Stimulated activated CD4-positive, alpha-beta T cell treated with anti-CD3 and anti-CD28 coated beads, Interleukin-1b, Interleukin-23, amount 100 ng/mL, for 1 hour (primary cell): Measurements from ENCODE around the gene PLK5.
"Not testable (repeated sequence)": the region's sequence is repeated elsewhere in the genome, so short reads cannot be mapped to it uniquely, and the experiment has no call there.

Experiments
- DNase-seq, 2 donors: peaks; one replicate each; pipeline ENCODE4 v3.0.0-alpha.2; 2020; ENCODE audit warnings: low read depth in 2 of 2

Gene PLK5

GRCh38 chr19:1523412-1524286, at the start of gene PLK5:
TSS of gene PLK5 (plus strand) at chr19:1524077. CDS start at chr19:1526997, 2,920 bp downstream.
- DNase-seq, result no peak

GRCh38 chr19:1474765-1475351, 49.0 kb upstream of the PLK5 start:
- no peak for DNase-seq

DNA sequence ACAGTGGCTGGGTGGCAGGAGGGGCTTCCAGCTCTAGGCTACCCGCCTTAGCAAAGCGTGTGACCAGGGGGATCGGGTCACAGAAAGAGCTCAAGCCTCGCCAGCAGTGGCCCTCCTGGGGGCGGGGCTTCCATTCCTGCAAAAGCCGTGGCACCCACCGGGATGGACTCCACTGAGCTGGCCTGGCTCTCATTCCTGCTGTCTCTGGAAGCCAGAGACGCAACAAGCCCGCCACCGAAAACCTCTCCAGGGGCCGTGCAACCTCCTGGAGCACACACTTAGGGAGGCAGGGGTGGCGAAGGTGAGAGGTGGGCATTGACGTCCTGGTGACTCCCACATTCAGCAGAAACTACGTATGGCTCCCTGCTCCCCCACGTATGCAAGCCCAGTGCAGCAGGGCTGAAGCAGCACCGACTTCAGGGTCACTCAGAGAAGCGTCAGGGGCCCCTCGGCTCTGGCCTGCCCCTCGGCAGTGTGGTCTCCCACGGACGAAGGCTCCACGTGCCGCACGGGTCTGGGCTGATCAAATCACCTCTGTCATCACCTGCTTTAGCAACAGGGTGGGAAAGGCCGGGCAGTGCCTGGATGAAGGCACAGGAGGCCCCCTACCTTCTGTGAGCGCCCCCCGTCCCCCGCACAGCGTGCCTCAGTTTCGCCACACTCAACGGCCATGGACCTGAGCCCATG, 48.0 kb upstream of the PLK5 start:
- no peak for DNase-seq

- not testable (repeated sequence) for DNase-seq
Observed at GRCh38 chr19:1477056-1477455, 46.8 kb upstream of the PLK5 start.

DNA sequence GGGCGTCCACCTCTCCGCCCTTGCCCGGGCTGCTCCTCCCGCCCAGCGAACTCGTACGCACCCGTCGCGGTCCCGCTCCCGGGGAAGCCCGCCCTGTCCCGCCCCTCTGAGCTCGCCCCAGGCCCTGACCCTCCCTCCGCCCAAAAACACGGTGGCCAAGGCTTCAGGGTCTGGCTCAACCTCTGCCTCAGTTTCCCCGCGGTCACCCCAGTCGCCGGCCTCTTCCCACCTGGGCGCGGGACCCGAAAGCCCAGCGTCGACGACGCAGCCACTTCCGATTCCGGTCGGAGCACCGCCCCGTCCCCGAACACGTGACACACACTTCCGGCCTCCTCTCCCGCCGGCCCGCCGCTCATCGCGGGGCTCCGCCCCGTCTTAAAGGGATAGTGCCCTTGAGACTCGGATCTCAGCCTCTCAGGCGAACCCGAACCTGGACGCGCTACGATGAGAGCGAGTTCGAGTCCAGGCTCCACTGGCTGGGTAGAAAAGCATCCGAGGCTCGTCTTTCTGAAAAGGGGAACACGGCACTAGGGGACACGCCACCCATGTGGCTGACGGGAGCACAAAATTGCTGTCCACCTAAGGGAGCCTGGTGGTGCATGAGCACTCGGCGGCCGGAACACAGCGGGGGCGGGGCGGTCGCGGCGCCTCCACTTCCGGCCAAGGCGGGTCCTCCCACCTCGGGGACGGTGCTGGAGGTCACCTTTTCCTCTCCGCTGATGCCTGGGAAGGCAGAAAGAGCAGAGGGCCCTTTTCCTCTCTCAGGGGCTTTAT, 44.8 kb upstream of the PLK5 start, which contains the start of gene C19orf25:
Gene C19orf25, minus strand, starts transcription at position 282 of the 774 bp plus-strand sequence. CDS start 312 bp downstream, outside the sequence.
- DNase-seq, result peak; percentile 77 to 83

- DNase-seq, result no peak
Observed at GRCh38 chr19:1481224-1481892, 42.5 kb upstream of the PLK5 start.

DNA sequence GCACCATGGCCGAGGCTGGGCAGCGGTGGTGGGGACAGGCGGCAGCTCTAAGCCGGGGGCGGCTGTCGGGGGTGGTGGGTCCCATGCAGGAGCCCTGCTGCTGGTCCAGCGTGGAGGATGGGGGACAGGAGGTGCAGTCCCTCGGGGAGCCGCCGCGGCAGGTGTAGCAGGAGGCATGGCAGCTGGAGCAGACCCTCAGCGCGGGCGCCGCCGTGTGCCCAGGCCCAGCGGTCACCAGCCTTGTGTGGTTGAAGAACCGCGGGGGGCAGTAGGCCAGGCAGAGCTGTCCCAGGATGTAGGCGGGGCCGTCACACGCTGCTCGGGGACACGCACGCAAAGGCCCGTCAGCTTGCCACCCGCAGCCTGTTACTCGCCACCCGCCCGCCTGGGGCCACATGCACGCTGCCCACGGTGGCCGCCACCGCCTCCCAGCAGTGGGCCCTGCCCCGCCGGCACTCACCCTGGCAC, 42.0 kb upstream of the PLK5 start:
- DNase-seq, result no peak

GRCh38 chr19:1482361-1483130, 41.3 kb upstream of the PLK5 start:
- DNase-seq, result no peak

DNA sequence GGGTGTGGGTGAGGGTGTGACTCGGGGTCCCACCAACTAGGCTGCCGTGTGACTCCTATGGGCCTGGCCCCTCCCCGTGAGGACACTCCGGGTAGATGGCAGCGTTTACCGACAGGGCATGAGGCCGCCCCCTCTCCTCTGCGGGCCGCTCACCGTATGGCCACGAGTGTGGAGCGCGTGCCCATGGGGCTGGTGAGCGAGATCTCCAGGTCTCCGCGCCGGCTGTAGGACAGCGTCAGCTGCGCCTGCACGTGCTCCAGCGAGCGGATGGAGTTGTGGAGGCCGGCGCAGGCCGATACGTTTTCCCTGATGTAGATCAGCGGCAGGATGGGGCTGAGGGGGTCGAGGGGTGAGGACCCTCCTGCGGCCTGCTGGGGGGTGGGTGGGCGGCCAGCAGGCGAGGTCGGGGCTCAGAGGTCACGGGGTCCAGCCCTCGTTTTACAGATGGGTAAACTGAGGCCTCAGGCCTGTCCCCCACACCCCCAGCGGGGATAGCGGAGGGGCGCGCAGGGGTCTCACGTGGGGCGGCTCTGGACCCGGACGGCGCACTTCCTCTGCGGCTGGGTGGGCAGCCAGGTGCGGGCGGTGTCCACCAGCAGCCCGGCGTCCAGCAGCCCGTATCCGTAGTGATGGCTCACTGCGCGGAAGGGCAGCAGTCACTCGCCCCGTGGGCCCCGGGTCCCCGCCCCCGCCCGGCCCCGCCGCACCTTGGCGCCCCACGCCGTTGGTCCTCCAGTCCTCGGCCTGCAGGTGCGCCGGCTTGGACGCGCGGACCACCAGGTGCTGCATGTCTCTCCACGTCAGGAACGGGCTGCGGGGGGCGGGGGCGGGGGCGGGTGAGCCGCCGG, 40.5 kb upstream of the PLK5 start:
- DNase-seq, result no peak

DNA sequence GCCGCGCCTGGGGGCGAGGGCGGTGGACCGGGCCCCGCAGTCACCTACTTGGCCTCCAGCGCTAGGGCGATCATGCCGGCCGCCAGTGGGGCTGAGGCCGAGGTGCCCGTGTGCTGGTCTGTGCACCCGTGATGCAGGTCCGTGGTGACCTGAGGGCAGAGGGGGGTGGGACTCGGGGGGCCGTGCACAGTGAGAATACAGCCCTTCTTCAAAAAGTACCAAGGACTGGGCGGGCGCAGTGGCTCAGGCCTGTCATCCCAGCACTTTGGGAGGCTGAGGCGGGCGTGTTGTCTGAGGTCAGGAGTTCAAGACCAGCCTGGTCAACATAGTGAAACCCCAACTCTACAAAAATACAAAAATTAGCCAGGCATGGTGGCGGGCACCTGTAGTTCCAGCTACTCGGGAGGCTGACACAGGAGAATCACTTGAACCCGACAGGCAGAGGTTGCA, 39.9 kb upstream of the PLK5 start:
- no peak for DNase-seq

- no peak for DNase-seq
Observed at GRCh38 chr19:1486720-1487575, 36.9 kb upstream of the PLK5 start.

- DNase-seq, result no peak
Observed at GRCh38 chr19:1487576-1488281, 36.1 kb upstream of the PLK5 start.

GRCh38 chr19:1488282-1488601, 35.6 kb upstream of the PLK5 start:
- DNase-seq, result no peak

DNA sequence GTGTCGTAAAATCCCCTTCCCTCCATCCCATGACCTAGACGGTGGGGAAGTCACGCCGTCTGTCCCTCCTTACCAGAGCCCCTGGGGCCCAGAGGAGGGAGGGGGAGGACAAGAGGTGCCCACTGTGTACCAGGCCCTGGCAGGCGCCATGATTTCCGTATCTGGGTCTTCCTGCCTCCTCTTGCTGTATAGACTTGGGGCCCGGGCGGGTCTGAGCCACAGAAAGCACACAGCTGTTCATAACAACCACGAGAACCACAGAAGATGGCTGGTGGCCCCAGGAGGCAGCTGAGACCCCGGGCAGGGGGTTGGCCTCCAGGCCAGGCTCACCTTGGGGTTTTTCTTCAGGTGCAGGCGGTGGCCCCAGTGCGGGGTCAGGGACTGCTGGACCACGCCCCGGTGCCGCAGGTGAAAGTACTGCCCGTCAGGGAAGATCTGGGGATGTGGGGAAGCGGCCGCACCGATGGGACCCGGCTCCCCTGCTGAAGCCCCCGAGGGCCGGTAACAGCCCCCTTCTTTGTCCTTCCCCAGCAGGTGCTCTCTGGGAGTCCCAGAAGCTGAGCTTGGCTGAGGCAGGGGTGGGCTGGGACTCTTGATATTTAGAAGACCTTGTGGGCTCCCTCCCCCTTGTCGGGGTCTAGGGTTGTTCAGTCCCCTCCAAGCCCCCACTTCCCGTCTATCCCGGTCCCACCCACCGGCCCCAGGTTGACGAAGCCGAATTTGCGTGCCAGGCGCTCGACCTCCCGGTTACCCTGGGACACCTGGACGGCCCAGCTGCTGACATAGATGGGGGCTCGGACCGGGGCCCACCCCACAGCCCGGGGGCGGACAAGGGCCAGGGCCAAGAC, 34.2 kb upstream of the PLK5 start:
- no peak for DNase-seq

GRCh38 chr19:1490311-1491113, 33.4 kb upstream of the PLK5 start, which contains the start of gene PCSK4:
TSS of gene PCSK4 (minus strand) at chr19:1490350. CDS start at chr19:1490346, 4 bp downstream.
- peak; percentile 97 for DNase-seq
